ENCODE results near the gene MED13.

The MED13 gene

GRCh38 chr17:62064791-62065563 lies at the start of gene MED13:
TSS of gene MED13 (minus strand) at chr17:62065278. CDS start at chr17:62065205, 73 bp downstream.
- TF ChIP-seq, protein P1, sequence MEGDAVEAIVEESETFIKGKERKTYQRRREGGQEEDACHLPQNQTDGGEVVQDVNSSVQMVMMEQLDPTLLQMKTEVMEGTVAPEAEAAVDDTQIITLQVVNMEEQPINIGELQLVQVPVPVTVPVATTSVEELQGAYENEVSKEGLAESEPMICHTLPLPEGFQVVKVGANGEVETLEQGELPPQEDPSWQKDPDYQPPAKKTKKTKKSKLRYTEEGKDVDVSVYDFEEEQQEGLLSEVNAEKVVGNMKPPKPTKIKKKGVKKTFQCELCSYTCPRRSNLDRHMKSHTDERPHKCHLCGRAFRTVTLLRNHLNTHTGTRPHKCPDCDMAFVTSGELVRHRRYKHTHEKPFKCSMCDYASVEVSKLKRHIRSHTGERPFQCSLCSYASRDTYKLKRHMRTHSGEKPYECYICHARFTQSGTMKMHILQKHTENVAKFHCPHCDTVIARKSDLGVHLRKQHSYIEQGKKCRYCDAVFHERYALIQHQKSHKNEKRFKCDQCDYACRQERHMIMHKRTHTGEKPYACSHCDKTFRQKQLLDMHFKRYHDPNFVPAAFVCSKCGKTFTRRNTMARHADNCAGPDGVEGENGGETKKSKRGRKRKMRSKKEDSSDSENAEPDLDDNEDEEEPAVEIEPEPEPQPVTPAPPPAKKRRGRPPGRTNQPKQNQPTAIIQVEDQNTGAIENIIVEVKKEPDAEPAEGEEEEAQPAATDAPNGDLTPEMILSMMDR (conservative IDR thresholded peaks at IDR 0.05; ENCODE audit: low read depth), result no peak
- POLR2A ChIA-PET (ENCODE audit: low non-redundant PET), result interaction anchor here (0.6 kb wide), 1 partner anchor 25 kb away, joined by 13 read pairs; no protein-coding TSS in a partner anchor
- CTCF ChIA-PET, result no interaction called here
- H3K27ac ChIP-seq, result peak within 1 kb of the TSS; percentile 93
- peak; percentile 63 for DNase-seq (ENCODE audit: low spot score)

DNA sequence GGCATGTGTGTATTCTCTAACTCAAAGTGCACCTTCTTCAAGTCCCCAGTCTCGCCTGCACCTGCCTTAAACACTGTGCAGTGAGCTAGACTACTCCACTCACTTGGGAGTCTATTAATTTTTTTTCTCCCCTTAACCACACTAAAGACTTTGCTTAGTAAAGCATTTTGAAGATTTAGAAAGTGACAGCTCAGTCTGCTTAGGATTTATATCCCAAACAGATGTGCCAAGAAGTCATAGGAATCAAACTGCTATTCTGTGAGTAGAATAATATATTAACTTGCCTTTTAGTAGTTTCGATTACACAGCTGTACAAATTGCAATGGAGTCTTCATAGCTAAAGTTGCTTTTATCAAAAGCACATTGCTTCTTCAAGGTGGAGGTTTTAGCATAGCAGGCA lies 47.2 kb upstream of the MED13 start:
- no peak for DNase-seq (ENCODE audit: low spot score)
- H3K27ac ChIP-seq, result no peak overlapping the region
- POLR2A ChIA-PET (ENCODE audit: low non-redundant PET), result no interaction called here
- TF ChIP-seq, protein P1 (conservative IDR thresholded peaks at IDR 0.05; ENCODE audit: low read depth), result no peak
- CTCF ChIA-PET, result no interaction called here

- ChIA-PET CTCF (interaction anchor here (0.5 kb wide), 1 partner anchor 219 kb away, joined by 4 read pairs; no protein-coding TSS in a partner anchor), POLR2A (ENCODE audit: low non-redundant PET) (interaction anchor here (0.5 kb wide), 1 partner anchor 246 kb away, joined by 4 read pairs; no protein-coding TSS in a partner anchor)
- TF ChIP-seq, protein P1 (conservative IDR thresholded peaks at IDR 0.05; ENCODE audit: low read depth), result no peak
- no peak for DNase-seq (ENCODE audit: low spot score)
- no peak overlapping the region for H3K27ac ChIP-seq
Observed at GRCh38 chr17:62111562-62112171, 46.6 kb upstream of the MED13 start.

- ChIA-PET POLR2A (ENCODE audit: low non-redundant PET) (interaction anchor here (0.5 kb wide), 1 partner anchor 245 kb away, joined by 4 read pairs; no protein-coding TSS in a partner anchor), CTCF (interaction anchor here (0.5 to 1.4 kb wide), 3 partner anchors 13 to 218 kb away, joined by 3 to 5 read pairs (median 4); no protein-coding TSS in a partner anchor)
- H3K27ac ChIP-seq, result no peak overlapping the region
- no peak for DNase-seq (ENCODE audit: low spot score)
- TF ChIP-seq, protein P1 (conservative IDR thresholded peaks at IDR 0.05; ENCODE audit: low read depth), result no peak
Observed at GRCh38 chr17:62110923-62111484, 45.9 kb upstream of the MED13 start.

DNA sequence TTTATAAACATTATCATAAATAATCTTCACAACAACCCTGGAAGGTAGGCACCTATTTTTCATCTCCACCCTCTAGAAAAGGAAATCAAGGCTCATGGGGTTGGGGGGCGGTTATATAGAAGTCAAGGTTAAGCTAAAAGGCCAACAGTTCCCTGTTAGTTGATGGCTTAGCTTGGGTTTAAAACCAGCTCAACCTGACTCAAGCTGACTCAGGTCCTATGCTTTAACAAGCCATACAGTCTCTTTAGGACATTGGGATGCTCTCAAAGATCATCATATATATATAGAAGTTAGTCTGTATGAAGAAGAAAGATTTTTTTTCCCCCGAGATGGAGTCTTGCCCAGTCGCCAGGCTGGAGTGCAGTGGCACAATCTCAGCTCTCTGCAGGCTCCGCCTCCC lies 44.8 kb upstream of the MED13 start:
- no peak for DNase-seq (ENCODE audit: low spot score)
- ChIA-PET POLR2A (ENCODE audit: low non-redundant PET) (no interaction called here), CTCF (interaction anchor here (0.5 to 1.4 kb wide), 9 partner anchors 9 to 244 kb away, joined by 3 to 5 read pairs (median 4); no protein-coding TSS in a partner anchor)
- no peak overlapping the region for H3K27ac ChIP-seq
- TF ChIP-seq, protein P1 (conservative IDR thresholded peaks at IDR 0.05; ENCODE audit: low read depth), result no peak

DNA sequence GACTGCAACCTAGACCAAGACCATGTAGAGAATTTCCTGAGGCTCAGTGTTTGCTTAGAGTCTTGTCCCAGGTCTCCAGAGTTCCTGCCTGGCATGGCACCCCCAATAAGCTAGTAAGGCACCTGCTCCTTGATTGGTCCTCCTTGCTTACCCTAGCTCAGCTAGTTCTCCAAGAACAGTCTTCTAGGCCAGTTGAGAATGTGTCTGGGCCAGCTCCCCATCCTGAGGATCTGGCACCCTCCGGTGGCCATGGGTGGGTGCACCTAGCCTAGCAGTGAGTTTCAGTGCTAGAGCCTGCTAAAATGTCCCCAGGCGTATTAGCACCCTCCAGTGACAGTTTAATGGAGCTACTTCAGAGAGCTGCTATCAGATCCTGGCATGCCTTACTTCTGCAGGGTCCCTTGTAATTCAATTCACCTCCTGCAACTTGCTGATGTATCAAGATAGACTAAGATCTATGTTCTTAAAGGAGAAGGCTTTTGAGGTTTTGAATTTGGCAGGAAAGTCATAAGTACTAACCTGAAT lies 44.4 kb upstream of the MED13 start:
- ChIA-PET CTCF (interaction anchor here (0.5 to 1.4 kb wide), 12 partner anchors 8 to 1226 kb away, joined by 3 to 5 read pairs (median 4); no protein-coding TSS in a partner anchor), POLR2A (ENCODE audit: low non-redundant PET) (no interaction called here)
- no peak overlapping the region for H3K27ac ChIP-seq
- DNase-seq (ENCODE audit: low spot score), result peak; percentile 75
- TF ChIP-seq, protein P1 (conservative IDR thresholded peaks at IDR 0.05; ENCODE audit: low read depth), result peak; percentile 58

Data from RWPE1 (cell line).